ENCODE data around the gene COL6A2.

DNA sequence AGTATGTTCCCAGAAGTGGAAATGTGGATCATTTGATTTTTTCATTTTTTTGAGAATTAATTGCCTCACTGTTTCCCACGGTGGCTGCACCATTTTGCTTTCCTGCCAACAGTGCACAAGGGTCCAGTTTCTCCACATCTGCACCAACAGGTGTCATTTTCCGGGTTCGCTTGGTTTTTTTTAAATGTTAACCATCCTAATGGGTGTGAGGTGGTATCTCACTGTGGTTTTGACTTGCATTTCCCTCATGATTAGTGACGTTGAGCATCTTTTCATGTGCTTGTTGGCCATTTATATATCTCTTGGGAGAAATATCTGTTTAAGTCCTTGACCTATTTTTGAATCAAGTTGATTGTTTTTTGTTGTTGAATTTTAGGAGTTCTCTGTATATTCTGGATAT lies 3.0 kb downstream of the COL6A2 start:
- TF ChIP-seq SP1 (IDR thresholded peaks at IDR 0.05) = no peak
- TF ChIP-seq ZNF384 (IDR thresholded peaks at IDR 0.05) = no peak
- TF ChIP-seq L3MBTL2 (conservative IDR thresholded peaks at IDR 0.05) = no peak
- TF ChIP-seq FOXM1 (IDR thresholded peaks at IDR 0.05; ENCODE audit: borderline replicate concordance) = no peak
- TF ChIP-seq FOXA1 (IDR thresholded peaks at IDR 0.05) = no peak
- TF ChIP-seq TARDBP (IDR thresholded peaks at IDR 0.05) = no peak
- TF ChIP-seq ARNT (IDR thresholded peaks at IDR 0.05) = no peak
- TF ChIP-seq SUZ12 (IDR thresholded peaks at IDR 0.05) = no peak
- TF ChIP-seq LEF1 (IDR thresholded peaks at IDR 0.05; ENCODE audit: borderline replicate concordance) = no peak
- no peak for TF ChIP-seq FOXK2 (IDR thresholded peaks at IDR 0.05)
- no peak for TF ChIP-seq CTBP1 (IDR thresholded peaks at IDR 0.05; ENCODE audit: borderline replicate concordance)
- TF ChIP-seq BHLHE40 (IDR thresholded peaks at IDR 0.05; ENCODE audit: borderline replicate concordance) = no peak
- TF ChIP-seq HDGF (IDR thresholded peaks at IDR 0.05; ENCODE audit: borderline replicate concordance) = no peak

Measured in HEK293T (cell line).